Measurements from ENCODE around the gene WNT3.
"Not testable (repeated sequence)": the region's sequence is repeated elsewhere in the genome, so short reads cannot be mapped to it uniquely, and the experiment has no call there.

Gene WNT3

DNA sequence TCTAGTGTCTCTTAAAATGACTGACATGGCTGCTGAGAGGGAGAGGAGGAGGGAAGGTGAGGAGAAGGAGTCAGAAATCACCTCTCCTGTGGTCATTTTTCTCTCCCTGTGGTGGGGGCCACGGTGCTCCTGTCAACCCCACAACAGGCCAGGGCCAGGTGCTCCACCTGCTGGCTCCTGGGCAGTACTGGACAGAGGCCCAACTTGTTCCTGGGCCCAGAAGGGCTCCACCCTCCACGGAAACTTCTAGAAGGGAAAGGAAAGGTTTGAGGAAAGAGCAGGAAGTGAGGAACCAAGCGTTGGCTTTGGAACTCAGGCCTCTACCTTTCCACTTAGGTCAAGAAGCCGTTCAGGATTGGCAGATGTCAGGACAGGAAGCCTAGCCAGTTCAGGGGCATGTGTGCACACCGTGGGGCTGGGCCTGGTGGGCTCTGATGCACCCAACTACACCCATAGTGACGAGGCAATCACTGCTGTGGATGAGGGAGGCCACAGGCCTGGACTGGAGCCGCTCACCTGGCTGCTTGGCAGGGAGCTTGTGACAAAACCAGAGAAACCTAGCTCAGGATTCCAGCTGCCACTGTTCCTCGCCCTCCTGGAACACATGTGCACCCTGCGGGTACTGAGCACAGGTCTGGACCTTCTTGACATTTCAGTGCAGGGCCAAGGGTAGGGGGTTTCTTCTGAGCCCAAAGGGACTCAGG lies 36.1 kb downstream of the WNT3 start:
- no peak for DNase-seq

DNA sequence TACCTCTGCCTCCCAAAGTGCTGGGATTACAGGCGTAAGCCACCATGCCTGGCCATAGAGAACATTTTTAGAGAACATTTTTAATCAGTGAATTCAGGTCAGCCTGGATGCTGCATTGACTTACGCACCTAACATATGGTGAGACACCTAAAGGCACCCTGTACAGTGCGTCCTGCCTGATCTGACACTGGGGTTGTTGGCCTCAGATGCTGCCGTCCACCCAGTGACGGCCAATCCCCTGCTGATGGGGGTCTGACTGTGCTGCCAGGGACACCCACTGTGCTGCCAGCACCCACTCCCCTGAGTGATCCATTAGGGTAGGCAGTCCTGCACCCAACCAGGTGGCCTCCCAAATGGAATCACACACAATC lies 38.5 kb downstream of the WNT3 start:
- no peak for DNase-seq

DNA sequence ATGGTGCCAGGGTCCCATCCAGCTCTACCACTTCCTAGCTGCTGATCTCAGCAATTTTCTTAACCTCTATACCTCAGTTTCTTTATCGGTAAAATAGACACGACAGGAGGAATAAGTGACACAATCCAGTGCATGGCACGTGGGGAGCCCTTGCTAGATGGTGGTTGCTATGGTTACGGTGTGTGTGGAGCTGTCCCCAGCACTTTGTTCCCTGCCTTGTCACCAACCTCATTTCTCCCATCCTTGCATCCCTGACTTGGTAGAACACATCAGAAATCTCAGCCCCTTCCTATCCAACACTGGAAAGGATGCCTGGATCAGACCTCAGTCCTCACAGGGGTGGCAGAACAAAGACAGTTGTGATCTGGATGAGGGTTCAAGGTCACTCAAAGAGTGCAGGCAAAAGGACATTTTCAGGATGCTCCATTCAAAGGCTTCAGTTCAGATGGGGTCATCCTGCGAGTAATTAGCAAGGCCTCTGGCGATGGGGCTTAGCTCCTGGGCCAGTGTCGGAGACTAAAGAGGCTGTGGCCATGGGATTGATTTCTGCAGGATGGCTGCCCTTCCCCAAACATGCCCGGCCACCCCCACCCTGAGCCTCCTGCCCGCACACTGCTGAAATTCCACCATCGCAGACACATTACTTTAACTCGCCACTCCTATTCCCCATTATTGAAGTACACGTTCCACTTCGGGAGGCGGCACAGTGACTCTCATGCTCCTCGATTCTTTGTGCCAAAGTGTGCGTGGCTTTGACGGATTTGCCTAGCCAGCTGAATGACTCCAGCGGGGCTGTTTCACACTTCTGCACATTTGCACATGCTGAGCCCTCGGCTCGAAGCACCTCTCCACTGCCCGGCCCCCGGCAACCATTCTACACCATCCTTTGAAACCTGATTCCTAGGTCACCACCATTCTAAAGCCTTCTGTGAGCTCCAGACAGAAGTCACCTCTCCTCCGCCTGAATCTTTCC lies 40.3 kb downstream of the WNT3 start:
- no peak for DNase-seq

DNA sequence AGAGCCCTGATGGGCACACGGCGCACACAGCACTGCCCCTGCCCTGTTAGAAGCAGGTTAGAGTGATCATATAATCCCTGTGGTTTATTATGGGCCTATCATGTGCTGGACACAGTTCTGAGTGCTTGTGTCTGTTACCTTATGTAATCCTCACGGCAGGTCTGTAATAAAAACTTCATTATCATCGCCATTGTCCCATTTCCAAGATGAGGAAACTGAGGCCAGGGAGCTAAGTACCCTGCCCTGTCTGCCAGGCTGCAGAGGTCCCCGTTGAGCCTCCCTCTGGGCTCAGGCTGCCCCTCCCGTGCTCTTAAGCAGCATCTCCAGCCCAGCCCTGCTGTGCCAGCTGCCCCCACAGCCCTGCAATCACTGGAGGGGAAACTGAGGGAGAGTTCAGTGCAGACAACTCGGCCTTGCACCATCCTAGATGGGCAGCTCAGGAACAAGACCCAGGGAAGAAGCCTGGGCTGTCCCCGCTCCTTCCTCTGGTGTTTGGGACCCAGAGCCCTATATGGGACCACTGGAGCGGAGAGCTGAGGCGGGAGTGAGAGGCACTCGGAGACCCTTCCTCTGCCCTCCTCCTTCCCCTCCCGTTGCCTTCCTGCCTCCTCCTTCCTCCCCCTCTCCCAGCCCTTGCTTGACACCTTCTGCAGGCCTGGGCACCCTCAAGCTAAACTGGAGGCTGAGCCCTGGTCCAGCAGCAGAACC lies 42.0 kb downstream of the WNT3 start:
- no peak for DNase-seq

DNA sequence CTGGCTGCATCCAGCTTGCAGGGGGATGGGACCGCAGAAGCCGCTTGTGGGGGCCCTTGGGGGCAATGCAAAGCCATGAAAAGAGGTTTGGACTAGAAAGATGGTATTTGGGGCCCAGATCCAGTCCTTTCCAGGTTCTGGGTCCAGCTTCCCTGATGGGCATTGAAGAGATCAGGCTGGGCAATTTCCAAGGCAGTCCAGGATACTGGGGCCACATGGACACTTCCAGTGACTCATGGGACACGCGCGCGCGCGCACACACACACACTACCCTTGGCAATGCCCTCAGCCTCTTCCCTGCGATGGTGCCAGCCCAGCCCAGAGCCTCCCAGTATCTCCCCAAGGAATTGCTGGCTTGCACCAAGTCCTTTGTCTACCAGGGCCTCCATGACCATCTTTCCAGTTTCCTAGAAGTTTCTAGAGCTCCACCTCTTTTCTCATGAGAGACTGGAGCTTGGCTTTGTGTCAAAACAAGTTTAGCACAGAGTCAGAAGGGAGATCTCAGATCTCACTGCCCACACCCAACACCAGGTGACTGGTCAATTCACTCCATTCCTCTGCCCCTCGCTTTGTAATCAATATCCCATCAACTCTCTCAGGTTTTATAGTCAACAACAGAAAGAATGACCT lies 44.3 kb downstream of the WNT3 start:
- no peak for DNase-seq

DNA sequence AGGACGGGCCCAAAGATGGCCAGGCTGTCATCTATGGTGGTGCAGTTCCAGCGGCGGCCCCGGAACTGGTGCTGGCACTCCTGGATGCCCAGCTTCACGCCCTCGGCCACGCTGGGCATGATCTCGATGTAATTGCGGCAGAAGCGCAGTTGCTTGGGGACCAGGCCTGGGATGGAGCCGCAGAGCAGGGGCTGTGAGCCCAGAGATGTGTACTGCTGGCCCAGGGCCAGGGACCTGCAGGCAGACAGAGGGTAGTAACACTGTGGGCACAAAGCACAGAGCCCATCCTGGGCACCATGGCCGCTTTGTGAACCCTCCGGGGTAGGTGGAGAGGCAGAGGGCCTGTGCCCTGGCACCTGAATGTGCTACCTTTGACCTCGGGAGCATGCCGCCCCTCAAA lies 44.8 kb downstream of the WNT3 start:
- no peak for DNase-seq

DNA sequence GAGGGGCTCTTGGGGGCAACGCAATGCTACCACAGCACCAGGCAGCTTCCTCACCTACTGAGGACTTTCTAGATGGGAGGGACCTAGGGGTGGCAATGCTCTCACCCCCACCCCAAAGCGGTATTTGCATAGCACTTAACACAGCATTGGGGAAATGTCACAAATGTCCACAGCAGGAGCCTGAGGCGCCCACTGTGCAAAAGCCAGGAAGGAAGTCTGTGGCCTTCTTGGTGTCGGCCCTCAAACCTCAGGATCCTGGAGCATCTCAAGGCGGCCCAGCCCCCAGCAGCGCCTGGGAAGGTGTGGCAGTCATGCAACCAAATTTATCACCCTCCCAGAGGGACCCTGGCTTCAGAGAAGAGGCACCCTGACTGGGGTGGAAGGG lies 45.3 kb downstream of the WNT3 start:
- no peak for DNase-seq

DNA sequence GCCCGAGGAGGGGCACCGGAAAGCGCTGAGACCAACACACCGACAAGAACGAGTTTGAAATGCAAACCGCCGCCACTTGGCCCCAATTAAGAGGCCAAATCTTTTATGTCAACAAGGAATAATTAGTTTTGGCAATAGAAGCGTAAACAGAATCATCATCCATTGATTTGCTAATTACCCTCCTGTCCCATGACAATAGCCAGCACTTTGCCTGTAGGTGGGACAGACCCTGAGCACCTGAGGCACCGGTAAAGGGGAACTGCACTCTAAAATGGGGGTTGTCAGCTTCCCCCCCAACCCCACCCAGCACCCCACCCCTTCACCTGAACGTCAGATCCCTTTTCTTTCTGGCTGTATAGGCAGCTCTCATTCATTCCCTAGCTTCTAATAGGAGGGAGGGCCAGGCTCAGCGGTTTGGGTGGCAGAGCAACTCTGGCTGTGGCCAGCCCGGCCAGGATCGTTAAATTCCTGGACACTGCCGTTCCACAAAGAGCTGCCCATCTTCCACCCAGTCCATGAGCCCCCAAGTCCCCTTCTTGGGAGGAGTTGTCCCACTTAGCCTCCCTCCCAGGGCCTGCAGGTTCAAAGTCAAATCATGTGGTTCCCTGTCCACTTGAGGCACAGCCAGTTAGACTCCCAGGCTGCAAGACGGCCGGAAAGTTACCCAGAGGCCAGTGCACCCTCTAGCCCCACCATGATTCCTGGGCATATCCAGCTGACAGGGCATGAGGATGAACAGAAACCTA lies 45.8 kb downstream of the WNT3 start:
- no peak for DNase-seq

DNA sequence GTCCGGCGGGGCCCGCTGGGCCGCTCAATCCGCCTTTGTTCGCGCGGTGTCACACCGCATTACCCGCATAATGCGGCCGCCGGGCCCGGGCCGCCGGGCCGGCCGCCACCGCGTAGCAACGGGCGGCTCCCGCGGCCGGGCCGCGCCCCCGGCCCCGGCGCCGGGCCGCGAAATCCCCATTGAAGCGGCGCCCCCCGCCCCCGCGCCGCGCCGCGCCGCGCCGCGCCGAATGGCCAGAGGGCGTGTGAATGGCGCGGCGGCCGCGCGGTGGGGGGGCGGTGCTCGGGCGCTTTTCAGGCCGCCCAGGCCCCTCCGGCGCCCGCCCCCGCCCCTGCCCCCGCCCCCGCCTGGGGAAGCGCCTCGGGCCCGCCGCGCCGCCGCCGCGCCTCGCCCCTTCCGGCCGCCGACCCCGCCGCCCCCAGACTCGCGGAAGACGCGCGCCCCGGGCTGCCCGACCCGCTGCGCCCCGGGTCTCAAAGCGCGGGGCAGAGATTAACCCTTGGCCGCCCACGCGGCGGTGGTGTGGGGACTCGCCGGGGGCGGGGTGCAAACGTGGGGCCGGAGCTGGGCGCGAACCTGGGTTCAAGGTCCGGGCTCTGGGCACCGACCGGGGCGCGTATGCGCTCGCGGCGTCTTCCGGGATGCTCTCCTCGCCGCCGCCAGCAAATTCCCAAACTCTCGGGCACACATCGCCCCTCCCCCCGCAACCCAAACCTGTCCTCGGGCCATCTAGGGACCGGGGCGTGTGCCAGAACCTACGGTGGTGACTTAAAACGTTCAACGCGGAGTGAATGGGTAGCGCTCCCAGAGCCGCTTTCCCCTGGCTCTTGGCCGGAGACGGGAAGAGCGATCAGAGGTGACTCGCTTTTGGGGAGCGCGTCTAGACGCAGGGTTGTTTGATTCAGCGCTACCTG lies 46.7 kb downstream of the WNT3 start:
- peak; percentile 36 for DNase-seq

DNA sequence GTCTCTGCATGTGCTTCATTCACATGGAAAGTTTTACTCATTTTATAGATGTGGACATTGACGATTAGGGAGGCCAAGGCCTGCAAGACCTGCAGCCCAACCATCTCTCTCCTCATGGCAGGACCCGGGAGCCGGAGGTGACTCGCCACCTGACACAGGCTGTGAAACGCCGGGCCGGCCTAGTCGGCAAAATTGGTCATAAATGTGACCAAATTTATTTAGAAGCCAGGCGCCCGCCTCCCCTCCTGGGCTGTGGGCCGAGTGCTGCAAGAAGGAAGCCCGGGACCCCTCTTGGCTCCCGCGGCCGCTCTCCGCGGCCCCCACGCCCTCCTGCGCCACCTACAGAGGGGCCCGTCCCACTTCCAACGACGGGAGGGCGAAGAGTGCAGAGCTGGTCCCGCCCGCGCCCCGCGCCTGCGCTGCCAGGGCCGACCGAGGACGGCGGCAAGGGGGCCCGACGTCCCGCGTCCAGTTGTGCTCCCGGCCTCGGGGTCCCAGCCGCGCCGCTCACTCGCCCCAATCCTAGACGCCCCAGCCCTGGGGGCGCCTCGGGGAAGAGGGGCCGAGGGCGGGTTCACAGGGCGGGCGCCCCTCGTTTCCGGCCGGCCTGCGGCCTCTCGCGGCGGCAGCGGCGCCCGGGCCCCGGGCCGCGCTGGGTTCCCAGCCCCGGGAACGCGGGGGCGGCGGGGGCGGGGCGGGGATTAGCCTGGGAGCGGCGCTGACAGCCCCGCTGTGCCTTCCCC lies 47.5 kb downstream of the WNT3 start:
- DNase-seq, result peak; percentile 29

DNA sequence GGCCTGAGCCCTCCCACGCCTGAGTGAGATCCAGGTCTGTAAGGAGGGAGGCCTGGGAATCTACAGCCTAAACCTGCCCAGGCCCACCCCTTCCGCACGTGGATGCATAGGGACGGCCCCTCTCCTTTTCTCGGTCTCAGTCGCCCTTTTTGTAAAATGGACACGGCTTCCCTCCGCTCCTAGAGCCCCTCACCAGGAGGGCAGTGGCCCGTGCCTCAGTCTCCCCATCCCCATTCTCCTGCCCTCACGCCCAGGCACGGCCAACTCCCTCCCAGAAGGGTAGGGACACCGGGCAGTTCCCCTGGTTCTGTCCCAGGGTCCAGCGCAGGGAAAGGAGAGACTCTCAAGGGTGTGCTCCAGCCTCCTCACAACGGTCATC lies 48.1 kb downstream of the WNT3 start:
- no peak for DNase-seq

DNA sequence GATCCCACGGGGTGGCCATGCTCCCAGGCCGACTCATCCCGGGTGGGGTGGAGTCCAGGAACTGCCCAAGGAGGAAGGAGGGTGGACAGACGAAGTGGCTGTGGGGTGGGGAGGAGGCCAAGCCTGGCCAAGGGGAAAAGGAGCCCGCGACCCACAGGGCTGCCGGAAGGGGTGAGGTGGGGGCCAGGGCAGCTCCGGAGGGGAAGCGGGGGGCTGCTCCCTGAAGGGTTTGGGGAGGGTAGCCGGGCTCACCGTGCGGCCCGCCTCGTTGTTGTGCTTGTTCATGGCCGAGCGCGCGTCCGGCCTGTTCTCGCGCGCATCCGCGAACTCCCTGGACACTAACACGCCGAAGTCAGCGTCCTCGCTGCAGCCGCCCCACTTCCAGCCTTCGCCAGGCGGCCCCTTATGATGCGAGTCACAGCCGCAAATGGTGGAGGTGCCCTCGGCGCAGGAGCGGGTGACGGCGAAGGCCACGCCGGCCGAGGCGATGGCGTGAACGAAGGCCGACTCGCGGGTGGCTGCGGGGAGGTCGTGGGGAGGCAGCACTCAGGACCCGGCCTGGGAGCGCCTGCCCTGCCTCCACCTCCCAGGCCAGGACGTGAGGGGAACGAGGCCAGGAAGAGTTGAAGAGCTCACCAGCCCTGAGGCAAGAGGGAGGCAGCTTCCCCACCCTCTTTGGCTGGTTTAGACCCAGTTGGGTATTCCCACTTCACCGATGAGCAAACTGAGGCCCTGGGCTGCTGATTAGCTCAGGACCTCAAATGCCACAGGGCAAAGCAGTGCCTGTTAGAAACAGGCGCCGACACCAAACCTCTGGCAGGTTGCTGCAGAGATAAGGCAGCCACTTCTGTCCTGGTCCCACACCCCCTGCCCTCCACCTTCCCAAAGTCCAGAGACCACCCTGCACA lies 48.7 kb downstream of the WNT3 start:
- no peak for DNase-seq

DNA sequence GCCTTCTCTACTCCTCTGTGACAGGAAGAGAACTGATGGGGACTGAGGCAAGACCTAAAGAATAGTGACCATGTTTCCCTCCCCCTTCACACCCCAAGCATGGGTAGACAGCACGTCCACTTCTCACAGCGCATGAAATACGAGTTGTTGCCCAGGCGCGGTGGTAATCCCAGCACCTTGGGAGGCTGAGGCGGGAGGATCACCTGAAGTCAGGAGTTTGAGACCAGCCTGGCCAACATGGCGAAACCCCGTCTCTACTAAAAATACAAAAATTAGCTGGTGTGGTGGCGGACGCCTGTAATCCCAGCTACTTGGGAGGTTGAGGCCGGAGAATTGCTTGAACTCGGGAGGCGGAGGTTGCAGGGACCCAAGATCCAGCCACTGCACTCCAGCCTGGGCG lies 49.6 kb downstream of the WNT3 start:
- not testable (repeated sequence) for DNase-seq

DNA sequence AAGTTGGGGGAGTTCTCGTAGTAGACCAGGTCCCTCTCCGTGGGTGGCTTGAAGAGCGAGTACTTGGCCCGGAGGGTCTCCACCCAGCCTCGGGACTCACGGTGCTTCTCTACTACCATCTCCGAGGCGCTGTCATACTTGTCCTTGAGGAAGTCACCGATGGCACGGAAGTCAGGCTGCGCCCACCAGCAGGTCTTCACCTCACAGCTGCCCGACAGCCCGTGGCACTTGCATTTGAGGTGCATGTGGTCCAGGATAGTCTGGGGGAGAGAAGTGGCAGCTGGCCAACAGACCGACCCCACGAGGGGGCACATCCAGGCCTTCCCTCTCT lies 50.0 kb downstream of the WNT3 start:
- DNase-seq, result no peak

DNA sequence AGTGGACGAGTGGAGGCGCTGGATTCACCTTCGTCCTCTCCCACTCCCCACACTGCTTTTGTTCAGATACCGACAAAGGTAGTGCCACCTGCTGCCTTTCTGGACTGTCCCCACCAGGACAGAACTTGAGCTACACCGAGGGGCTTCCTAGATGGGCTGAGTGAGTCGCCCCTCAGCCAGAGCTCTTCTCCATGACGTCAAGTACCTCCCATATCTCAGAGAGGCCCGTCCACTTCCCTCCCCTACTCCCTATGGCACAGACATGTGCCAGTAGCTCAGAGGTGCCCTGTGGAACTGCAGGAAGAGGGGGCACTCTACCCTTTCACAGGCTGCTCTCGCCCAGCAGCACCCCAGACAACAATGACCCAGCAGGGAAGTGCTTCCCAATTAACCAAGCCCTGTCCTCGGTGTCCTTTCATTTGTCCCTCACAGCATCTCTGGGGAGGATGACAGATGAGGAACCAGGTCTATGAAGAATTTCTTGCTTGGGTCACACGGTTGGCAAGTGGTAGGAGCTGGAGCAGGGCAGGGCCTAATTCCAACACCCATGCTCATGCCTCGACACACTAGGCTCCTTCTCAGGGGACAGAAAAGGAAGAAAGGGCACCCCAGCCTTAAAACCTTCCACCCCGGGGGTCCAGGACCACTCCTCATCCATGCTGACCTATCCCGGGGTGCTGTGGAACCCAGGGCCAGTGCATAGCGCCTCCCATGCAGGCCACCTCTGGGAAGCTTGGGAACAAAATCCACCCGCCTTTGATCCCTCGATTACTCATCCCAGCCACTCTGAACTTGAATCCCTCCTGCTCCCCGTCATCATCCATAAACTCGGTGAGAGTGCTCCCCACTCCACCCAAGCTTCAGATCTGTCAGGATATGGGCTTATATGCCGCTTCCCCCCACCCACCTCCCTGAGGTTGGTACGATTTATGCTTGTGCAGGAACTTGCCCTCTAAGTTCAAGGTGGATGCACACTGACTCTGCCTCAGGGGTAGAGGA lies 51.7 kb downstream of the WNT3 start:
- no peak for DNase-seq

DNA sequence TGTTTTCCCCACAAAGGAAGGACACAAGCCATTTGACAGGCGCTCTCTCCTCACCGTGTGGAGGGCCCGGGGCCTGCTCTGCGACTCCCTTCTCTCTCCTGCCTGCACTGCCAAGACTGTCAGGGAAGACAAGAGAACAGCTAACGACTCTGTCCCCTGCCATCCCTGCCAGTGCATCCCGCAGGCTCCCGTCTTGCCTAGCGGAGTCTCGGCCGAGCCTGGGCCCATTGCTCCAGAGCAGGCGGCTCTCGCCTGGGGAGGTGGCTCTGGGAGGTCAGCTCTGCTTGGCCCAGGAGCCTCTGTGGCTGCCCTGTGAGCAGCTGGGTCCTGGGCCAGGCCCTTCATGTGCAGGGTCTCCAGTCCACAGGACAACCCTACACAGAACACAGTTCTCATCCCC lies 53.0 kb downstream of the WNT3 start:
- DNase-seq, result no peak

DNA sequence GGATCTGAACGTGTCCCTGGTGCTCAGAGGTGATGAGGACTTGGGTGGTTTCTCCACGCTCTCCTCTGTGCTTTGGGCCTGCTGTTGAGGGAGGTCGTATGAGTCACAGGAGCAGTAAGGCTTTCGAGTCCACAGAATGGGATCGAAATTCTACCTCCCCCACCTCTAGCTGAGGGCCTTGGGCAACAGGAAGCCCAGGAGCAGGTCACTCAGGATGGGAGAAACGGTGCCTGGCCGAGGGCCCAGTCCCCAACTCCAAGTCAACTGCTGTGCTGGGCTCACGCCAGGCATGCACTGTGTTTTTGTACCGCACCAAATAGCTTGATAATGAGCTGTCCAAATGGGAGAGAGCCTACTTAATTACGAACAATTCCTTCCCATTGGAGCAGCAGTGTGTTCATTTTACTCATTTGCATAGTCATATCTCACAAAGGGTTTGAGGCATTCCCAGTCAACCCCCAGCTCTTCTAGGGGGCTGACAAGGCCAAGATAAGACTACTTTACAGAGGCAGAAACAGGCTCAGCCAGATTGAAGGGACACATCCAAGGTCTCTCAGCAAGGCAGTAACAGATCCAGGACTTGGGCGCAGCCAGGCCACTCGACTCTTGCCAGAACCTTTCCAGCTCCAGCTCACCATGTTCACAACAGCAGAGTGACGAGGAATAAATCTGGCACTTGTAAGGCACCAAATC lies 53.6 kb downstream of the WNT3 start:
- no peak for DNase-seq
